K562 (cell line): ENCODE data around the gene IP6K3. TPM values are rescaled to one million over a fixed set of nuclear protein-coding genes. Genes with fewer than 3 reads are reported as not detected.

Experiments used
- ADNP ChIP-seq: fragments of 200-800 bp; sonication (Bioruptor generic); IDR thresholded peaks from 2 replicates; pipeline ENCODE4 v1.6.1; 2016; ENCODE audit warnings: missing genetic modification characterization, missing compliant biosample characterization
- ARID3B ChIP-seq: fragments of 250-450 bp; sonication (Bioruptor Pico); IDR thresholded peaks from 2 replicates; pipeline ENCODE4 v1.4.0; 2020; ENCODE audit warnings: borderline replicate concordance
- CREB3 ChIP-seq: fragments of 450-650 bp; conservative IDR thresholded peaks from 2 replicates; pipeline ENCODE4 v1.6.1; 2016; ENCODE audit warnings: missing genetic modification characterization, low read depth, mild to moderate bottlenecking, missing compliant biosample characterization, moderate library complexity
- E4F1 ChIP-seq: fragments of 250-450 bp; sonication (Bioruptor Pico); IDR thresholded peaks from 2 replicates; pipeline ENCODE4 v1.5.0; 2021; ENCODE audit warnings: mild to moderate bottlenecking, borderline replicate concordance
- FOXA1 ChIP-seq: fragments of 450-650 bp; IDR thresholded peaks from 2 replicates; pipeline ENCODE4 v1.6.1; 2016; ENCODE audit warnings: mild to moderate bottlenecking, borderline replicate concordance
- PKNOX1 ChIP-seq: fragments of 450-650 bp; IDR thresholded peaks from 2 replicates; pipeline ENCODE4 v1.6.1; 2016
- SIX5 ChIP-seq, 2 experiments: IDR thresholded peaks; 2 replicates each; pipeline ENCODE4 v1.6.1; 2011; ENCODE audit warnings: low read length in 2 of 2, borderline replicate concordance in 1 of 2, low read depth in 1 of 2, mild to moderate bottlenecking in 1 of 2, moderate library complexity in 1 of 2; ENCODE audit not compliant: insufficient read depth in 1 of 2
- TAF7 ChIP-seq: fragments of 450-650 bp; IDR thresholded peaks from 2 replicates; pipeline ENCODE4 v1.6.1; 2016; ENCODE audit warnings: missing genetic modification characterization, missing compliant biosample characterization
- TGIF2 ChIP-seq: sonication (generic); formaldehyde crosslinking; IDR thresholded peaks from 2 replicates; pipeline ENCODE4 v1.8.1; 2022; ENCODE audit warnings: mild to moderate bottlenecking, missing genetic modification reagents, moderate library complexity
- THAP7 ChIP-seq: fragments of 250-450 bp; sonication (Bioruptor Pico); IDR thresholded peaks from 2 replicates; pipeline ENCODE4 v1.5.0; 2021
- U2AF2 ChIP-seq: fragments of 200-400 bp; formaldehyde crosslinking; optimal IDR thresholded peaks from 2 replicates; pipeline ENCODE3; 2017; ENCODE audit warnings: low read depth, mild to moderate bottlenecking, low read length
- ZC3H11A ChIP-seq: IDR thresholded peaks from 2 replicates; pipeline ENCODE4 v1.6.1; 2012; ENCODE audit warnings: low read depth, low read length, improper control_type of control experiment
- ZFP30 ChIP-seq: fragments of 250-450 bp; sonication (Bioruptor Pico); IDR thresholded peaks from 2 replicates; pipeline ENCODE4 v1.8.0; 2022; ENCODE audit warnings: moderate library complexity, mild to moderate bottlenecking, inconsistent platforms, borderline replicate concordance
- ZFPM2 ChIP-seq: fragments of 250-450 bp; sonication (Bioruptor Pico); IDR thresholded peaks from 2 replicates; pipeline ENCODE4 v1.5.1; 2022; ENCODE audit warnings: mild to moderate bottlenecking
- polyA plus RNA-seq, 8 experiments: library from polyadenylated mRNA; depleted of rRNA in 4 of 8; stranded (reverse) in 5 of 8; unstranded in 3 of 8; fragments of >200 nt; fragmentation: Nextera tagmentation in 2 of 8; fragmentation: Illumina TruSeq in 1 of 8; extraction: Ambion mirVana in 2 of 8; extraction: Trizol in 1 of 8; gene quantifications; 2 replicates each; pipeline versions ENCODE4 v1.2.1 to v1.2.3, GENCODE V29; 2011 to 2014; ENCODE audit warnings: inconsistent platforms in 1 of 8, missing spikeins in 1 of 8
- total RNA-seq, 7 experiments: library from RNA; depleted of rRNA in 6 of 7; stranded (reverse); fragments of >200 nt in 6 of 7; fragmentation: Illumina TruSeq in 2 of 7; extraction: Trizol in 2 of 7; gene quantifications; 2 replicates each; pipeline versions ENCODE4 v1.2.1 to v1.2.3, GENCODE V29; 2011 to 2021; ENCODE audit warnings: low replicate concordance in 1 of 7
- TF ChIP-seq, protein P1 (sequence below): sonication (generic); formaldehyde crosslinking; IDR thresholded peaks from 2 replicates; pipeline ENCODE4 v1.8.0; 2023; ENCODE audit warnings: mild to moderate bottlenecking, missing genetic modification reagents

IP6K3 gene
- total and polyA plus RNA-seq, 9 of the 15 experiments (the other 6 are each of a cell fraction or from before 2014, with no cell fraction given), result not detected

GRCh38 chr6:33788694-33789549, 42.2 kb upstream of the IP6K3 start, which contains the start of gene LEMD2 (continued):
- TF ChIP-seq ARID3B (no peak), ADNP (tag) (no peak), FOXA1 (no peak), TAF7 (tag) (no peak), ZC3H11A (0 out of 2 replicates have a peak, but pooled peaks have one; percentile 70), THAP7 (peak; percentile 100), TGIF2 (CRISPR knock-in tag) (no peak), ZFP30 (CRISPR knock-in tag) (no peak), SIX5 (IDR thresholded peaks at IDR 0.05; ENCODE audit: borderline replicate concordance in 1 of 2, insufficient read depth in 1 of 2, low read depth in 1 of 2, low read length in 2 of 2) (peak; percentile 93 to 96), CREB3 (tag) (peak; percentile 95), PKNOX1 (peak; percentile 90), E4F1 (CRISPR knock-in tag) (no peak), U2AF2 (no peak), ZFPM2 (CRISPR knock-in tag) (no peak)
- TF ChIP-seq, protein P1, sequence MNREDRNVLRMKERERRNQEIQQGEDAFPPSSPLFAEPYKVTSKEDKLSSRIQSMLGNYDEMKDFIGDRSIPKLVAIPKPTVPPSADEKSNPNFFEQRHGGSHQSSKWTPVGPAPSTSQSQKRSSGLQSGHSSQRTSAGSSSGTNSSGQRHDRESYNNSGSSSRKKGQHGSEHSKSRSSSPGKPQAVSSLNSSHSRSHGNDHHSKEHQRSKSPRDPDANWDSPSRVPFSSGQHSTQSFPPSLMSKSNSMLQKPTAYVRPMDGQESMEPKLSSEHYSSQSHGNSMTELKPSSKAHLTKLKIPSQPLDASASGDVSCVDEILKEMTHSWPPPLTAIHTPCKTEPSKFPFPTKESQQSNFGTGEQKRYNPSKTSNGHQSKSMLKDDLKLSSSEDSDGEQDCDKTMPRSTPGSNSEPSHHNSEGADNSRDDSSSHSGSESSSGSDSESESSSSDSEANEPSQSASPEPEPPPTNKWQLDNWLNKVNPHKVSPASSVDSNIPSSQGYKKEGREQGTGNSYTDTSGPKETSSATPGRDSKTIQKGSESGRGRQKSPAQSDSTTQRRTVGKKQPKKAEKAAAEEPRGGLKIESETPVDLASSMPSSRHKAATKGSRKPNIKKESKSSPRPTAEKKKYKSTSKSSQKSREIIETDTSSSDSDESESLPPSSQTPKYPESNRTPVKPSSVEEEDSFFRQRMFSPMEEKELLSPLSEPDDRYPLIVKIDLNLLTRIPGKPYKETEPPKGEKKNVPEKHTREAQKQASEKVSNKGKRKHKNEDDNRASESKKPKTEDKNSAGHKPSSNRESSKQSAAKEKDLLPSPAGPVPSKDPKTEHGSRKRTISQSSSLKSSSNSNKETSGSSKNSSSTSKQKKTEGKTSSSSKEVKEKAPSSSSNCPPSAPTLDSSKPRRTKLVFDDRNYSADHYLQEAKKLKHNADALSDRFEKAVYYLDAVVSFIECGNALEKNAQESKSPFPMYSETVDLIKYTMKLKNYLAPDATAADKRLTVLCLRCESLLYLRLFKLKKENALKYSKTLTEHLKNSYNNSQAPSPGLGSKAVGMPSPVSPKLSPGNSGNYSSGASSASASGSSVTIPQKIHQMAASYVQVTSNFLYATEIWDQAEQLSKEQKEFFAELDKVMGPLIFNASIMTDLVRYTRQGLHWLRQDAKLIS, result 0 out of 2 replicates have a peak, but pooled peaks have one; percentile 66
